ENCODE results near the gene C1orf122. TPM values are rescaled to one million over a fixed set of nuclear protein-coding genes. Genes with fewer than 3 reads are reported as not detected.
A peak's percentile ranks its signal among the peaks of the same experiment; 100 is the strongest.

The C1orf122 gene
- polyA plus RNA-seq, 3 donors = 15.5 to 29.5 (median 22.9) TPM

GRCh38 chr1:37761416-37762095, 46.0 kb upstream of the C1orf122 start:
- peaks cover 52 to 58% (median 54%) of the 10 kb centered on the region in 3 donors for H3K27me3 Mint-ChIP-seq (ENCODE audit: low read depth in 3 of 3)
- intact Hi-C loops (cut with micrococcal nuclease) = no loop called here
- H3K9me3 Mint-ChIP-seq = peaks cover 8 to 27% (median 12%) of the 10 kb centered on the region in 7 donors
- H4K20me1 ChIP-seq (ENCODE audit: insufficient read depth, low read length) = no peaks in the 10 kb centered on the region
- no peak for DNase-seq
- H2AFZ ChIP-seq (ENCODE audit: insufficient read depth, low read depth, low read length, poor library complexity, severe bottlenecking) = no peak overlapping the region
- peaks cover 0 to 5% of the 10 kb centered on the region in 2 donors for H3K36me3 Mint-ChIP-seq
- no peak overlapping the region for H3K4me2 ChIP-seq (replicated peaks; ENCODE audit: extremely low read depth, low read length, poor library complexity, severe bottlenecking)
- no peak overlapping the region for H3K9ac ChIP-seq (ENCODE audit: insufficient read depth, low read length, poor library complexity, severe bottlenecking)
- H3K9me3 ChIP-seq (replicated peaks in 1 of 2; ENCODE audit: control insufficient read depth in 1 of 2, insufficient read depth in 1 of 2, low read length in 2 of 2) = peaks cover 0 to 28% of the 10 kb centered on the region in 2 donors
- H3K79me2 ChIP-seq (ENCODE audit: insufficient read depth, low read length) = no peaks in the 10 kb centered on the region
- H3K27me3 ChIP-seq (ENCODE audit: control insufficient read depth in 2 of 2, insufficient read depth in 2 of 2, low read length in 2 of 2) = peaks cover 32 to 88% of the 10 kb centered on the region in 2 donors
- H3K4me3 ChIP-seq (replicated peaks in 1 of 3; ENCODE audit: low read depth in 2 of 3, low read length in 3 of 3) = no peak overlapping the region
- no peak overlapping the region for H3K27ac Mint-ChIP-seq
- H3K27ac ChIP-seq (ENCODE audit: low read depth in 1 of 2, low read length in 2 of 2) = no peak overlapping the region
- H3K4me1 Mint-ChIP-seq = peaks cover 5% of the 10 kb centered on the region
- H3K4me1 ChIP-seq (ENCODE audit: control insufficient read depth in 1 of 2, insufficient read depth in 2 of 2, low read length in 2 of 2) = no peaks in the 10 kb centered on the region
- no peaks in the 10 kb centered on the region for H3K36me3 ChIP-seq (replicated peaks in 1 of 2; ENCODE audit: control insufficient read depth in 1 of 2, insufficient read depth in 2 of 2, low read length in 2 of 2)
- TF ChIP-seq CTCF (IDR thresholded peaks at IDR 0.05) = no peak
- 62% methylated on average over 68 of the region's 68 CpGs for WGBS (ENCODE audit: insufficient coverage)
- peak overlapping the region in 1 of 2 donors; percentile 40 for H3K4me3 Mint-ChIP-seq

- peaks cover 8 to 32% (median 13%) of the 10 kb centered on the region in 7 donors for H3K9me3 Mint-ChIP-seq
- peaks cover 0 to 29% of the 10 kb centered on the region in 2 donors for H3K9me3 ChIP-seq (replicated peaks in 1 of 2; ENCODE audit: control insufficient read depth in 1 of 2, insufficient read depth in 1 of 2, low read length in 2 of 2)
- H3K27ac Mint-ChIP-seq = no peak overlapping the region
- no peak for TF ChIP-seq CTCF (IDR thresholded peaks at IDR 0.05)
- no peak overlapping the region for H2AFZ ChIP-seq (ENCODE audit: insufficient read depth, low read depth, low read length, poor library complexity, severe bottlenecking)
- WGBS (ENCODE audit: insufficient coverage) = 60% methylated on average over 1 of the region's 2 CpGs
- no peak overlapping the region for H3K27ac ChIP-seq (ENCODE audit: low read depth in 1 of 2, low read length in 2 of 2)
- intact Hi-C loops (cut with micrococcal nuclease) = no loop called here
- H3K9ac ChIP-seq (ENCODE audit: insufficient read depth, low read length, poor library complexity, severe bottlenecking) = no peak overlapping the region
- H3K36me3 ChIP-seq (replicated peaks in 1 of 2; ENCODE audit: control insufficient read depth in 1 of 2, insufficient read depth in 2 of 2, low read length in 2 of 2) = no peaks in the 10 kb centered on the region
- H3K4me3 Mint-ChIP-seq = peak overlapping the region in 1 of 2 donors; percentile 21
- H3K4me2 ChIP-seq (replicated peaks; ENCODE audit: extremely low read depth, low read length, poor library complexity, severe bottlenecking) = no peak overlapping the region
- no peaks in the 10 kb centered on the region for H3K79me2 ChIP-seq (ENCODE audit: insufficient read depth, low read length)
- no peaks in the 10 kb centered on the region for H4K20me1 ChIP-seq (ENCODE audit: insufficient read depth, low read length)
- H3K4me1 ChIP-seq (ENCODE audit: control insufficient read depth in 1 of 2, insufficient read depth in 2 of 2, low read length in 2 of 2) = no peaks in the 10 kb centered on the region
- no peak overlapping the region for H3K4me3 ChIP-seq (replicated peaks in 1 of 3; ENCODE audit: low read depth in 2 of 3, low read length in 3 of 3)
- peaks cover 0 to 5% of the 10 kb centered on the region in 2 donors for H3K36me3 Mint-ChIP-seq
- peaks cover 41 to 90% of the 10 kb centered on the region in 2 donors for H3K27me3 ChIP-seq (ENCODE audit: control insufficient read depth in 2 of 2, insufficient read depth in 2 of 2, low read length in 2 of 2)
- DNase-seq = no peak
- H3K4me1 Mint-ChIP-seq = peaks cover 5% of the 10 kb centered on the region
- peaks cover 57 to 67% (median 59%) of the 10 kb centered on the region in 3 donors for H3K27me3 Mint-ChIP-seq (ENCODE audit: low read depth in 3 of 3)
Measured at GRCh38 chr1:37762516-37762915, 45.1 kb upstream of the C1orf122 start.
